Activated CD4-positive, alpha-beta T cell treated with anti-CD3 and anti-CD28 coated beads for 4 hours (primary cell): ENCODE data around the gene DDX25.
"Not testable (repeated sequence)": the region's sequence is repeated elsewhere in the genome, so short reads cannot be mapped to it uniquely, and the experiment has no call there.

Experiments
- DNase-seq, 2 donors: peaks; one replicate each; pipeline ENCODE4 v3.0.0-alpha.2; 2020

The DDX25 gene

DNA sequence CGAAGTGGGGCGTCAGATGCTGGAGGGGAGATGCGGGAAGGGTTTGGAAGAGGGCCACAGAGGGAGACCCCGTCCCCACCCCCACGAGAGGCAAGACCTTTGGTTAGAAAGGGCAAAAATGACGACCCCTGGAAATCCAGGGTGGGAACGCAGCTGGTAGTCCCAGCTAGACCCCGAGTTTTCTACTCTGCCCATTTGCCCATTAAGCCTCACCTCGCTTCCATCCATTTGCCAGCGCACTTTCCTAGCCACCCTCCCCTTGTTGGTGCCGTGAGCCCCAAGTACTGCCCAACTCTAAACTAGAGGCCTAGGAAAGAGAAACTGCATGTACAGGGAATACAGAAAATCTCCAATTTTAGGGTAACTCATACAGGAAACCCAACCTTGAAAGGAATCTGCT lies 370 bp downstream of the DDX25 start:
- no peak for DNase-seq

GRCh38 chr11:125910226-125910849 lies 6.0 kb downstream of the DDX25 start:
- no peak for DNase-seq

DNA sequence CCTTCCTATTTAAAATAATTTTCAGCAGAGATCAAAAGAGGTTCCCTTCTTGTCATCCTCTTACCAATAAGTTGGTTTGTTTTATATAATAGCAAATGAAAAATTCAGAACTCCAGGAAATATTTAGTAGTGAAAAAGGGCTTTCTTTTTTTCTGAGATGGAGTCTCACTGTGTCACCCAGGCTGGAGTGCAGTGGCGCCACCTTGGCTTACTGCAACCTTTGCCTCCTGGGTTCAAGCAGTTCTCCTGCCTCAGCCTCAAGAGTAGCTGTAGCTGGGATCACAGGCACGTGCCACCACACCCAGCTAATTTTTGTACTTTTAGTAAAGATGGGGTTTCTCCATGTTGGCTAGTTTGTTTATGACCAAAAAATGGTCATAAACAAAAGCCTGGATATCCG lies 10.3 kb downstream of the DDX25 start:
- not testable (repeated sequence) for DNase-seq

- DNase-seq, result no peak
Observed at GRCh38 chr11:125916683-125917347, 12.5 kb downstream of the DDX25 start.

DNA sequence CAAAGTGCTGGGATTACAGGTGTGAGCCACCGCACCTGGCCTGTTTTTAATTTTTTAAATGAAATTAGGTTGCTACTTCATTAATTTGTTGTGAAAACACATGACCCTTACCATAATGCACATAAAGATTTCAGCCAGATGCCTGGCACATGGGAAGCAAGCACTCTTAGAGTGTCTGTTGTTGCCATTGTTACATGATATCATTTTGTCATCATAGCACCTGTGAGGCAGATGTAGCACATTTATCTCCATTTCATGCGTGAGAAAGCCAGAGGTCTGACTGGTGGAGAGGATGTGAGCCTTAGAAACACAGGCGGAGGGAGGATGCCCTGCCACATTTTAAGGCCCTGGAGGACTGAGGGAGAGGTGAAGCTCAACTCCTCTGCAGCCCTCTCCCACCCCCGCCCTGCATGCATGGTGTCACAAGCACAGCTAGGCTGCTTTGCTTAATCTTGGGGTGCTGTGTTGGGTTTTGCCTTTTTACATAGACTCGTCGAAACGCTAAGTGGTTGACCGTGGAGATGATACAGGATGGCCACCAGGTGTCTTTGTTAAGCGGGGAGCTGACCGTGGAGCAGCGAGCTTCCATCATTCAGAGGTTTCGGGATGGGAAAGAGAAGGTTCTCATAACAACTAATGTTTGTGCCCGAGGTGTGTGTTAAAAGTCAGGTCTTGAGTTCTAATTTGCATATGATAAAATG lies 14.0 kb downstream of the DDX25 start:
- no peak for DNase-seq

GRCh38 chr11:125921042-125921441 lies 16.7 kb downstream of the DDX25 start:
- DNase-seq, result no peak

DNA sequence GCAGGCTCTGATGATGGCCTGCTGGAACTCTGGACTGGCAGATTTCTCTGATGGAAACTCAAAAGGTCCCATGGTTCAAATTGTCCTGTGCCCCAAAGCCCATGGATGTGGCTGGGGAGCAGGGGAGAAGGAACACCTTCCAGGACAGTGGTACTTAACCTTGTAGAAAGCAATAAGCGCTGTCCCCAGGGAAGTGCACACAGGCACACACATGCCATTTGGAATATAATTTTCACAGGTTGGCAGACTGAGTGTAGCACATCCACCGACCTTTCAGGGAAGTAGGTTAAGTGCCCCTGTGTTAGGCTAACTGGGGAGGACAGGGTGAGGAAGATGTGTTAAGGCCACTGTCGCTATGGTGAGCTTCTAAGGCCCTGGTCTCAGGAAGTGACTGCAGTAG lies 17.8 kb downstream of the DDX25 start:
- no peak for DNase-seq

DNA sequence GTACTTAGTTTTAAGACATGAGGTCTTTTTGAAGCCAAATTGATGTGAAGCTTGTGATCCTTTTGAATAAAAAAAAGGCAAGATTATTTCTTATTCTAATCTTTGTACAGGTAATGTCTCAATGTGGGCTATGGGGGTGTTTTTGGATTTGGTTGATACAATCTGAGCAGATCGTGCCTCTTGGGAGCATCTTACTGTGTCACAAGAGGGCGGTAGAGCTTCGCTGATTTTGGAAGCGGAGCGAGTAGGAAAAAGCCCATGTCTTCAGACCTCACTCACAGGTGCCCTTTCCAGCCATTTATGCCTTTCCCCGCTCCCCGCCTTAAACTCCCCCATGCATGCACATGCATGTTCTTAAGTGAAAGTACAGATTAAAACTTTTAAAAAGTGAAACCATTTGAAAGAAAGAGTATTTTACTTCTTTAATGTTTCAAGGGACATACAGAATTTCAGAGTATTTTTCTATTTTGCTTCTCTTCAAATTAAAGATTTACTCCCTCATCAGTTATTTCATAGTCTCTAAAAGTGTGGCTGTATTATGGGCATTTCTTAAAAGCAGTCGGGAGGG lies 18.8 kb downstream of the DDX25 start:
- DNase-seq, result peak; percentile 13 to 56

DNA sequence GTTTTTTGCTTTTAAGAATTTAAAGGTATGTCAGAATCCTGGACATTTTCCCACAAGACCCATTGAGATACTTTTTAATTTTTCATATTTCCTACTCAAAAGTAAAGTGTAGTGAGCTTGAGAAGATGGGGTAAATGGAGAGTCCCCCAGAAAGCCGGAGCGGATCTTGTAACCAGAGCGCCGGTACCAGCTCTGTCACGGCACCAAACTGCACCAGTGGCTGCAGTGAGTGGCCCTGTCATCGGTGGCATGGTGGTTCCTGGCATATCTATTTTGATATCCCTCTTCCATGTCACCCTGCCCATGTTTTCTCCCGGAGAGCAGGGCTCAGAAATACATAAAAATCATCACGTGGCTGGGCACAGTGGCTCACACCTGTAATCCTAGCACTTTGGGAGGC lies 19.3 kb downstream of the DDX25 start:
- no peak for DNase-seq

GRCh38 chr11:125924384-125925007 lies 20.2 kb downstream of the DDX25 start:
- DNase-seq, result no peak

GRCh38 chr11:125925247-125925740 lies 21.0 kb downstream of the DDX25 start:
- no peak for DNase-seq

DNA sequence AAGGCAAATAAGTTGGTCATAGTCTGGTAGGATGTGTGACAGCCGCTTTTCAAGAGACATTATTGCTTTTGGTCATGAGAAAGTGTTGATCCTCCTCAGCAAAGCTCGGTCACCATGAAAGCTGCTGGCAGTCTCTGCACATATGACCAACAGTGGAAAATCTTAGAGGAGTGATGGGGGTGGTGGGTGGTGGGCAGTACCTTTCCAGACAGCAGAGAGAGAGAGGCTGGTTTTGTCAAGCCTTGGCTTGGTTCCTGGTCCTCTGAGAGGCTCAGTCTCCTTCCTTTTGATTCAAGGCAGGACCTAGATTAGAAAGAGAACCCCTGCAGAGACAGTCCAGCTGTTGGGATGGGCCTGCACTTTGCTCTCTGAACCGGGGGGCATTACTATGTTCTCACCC lies 21.5 kb downstream of the DDX25 start:
- DNase-seq, result no peak

DNA sequence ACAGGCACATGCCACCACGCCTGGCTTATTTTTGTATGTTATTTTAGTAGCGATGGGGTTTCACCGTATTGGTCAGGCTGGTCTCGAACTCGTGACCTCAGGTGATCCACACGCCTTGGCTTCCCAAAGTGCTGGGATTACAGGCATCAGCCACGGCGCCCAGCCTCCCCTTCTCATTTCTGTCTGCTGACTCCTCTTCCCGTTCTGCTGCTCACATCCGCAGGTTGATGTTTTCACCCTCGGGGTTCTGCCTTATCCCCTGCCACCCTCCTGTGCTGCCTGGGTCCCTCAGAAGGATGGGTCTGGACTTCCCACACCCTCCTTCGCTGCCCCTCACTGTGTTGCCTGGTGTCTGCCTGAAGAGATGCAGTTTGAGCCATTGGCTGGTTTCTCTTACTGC lies 22.4 kb downstream of the DDX25 start:
- no peak for DNase-seq

DNA sequence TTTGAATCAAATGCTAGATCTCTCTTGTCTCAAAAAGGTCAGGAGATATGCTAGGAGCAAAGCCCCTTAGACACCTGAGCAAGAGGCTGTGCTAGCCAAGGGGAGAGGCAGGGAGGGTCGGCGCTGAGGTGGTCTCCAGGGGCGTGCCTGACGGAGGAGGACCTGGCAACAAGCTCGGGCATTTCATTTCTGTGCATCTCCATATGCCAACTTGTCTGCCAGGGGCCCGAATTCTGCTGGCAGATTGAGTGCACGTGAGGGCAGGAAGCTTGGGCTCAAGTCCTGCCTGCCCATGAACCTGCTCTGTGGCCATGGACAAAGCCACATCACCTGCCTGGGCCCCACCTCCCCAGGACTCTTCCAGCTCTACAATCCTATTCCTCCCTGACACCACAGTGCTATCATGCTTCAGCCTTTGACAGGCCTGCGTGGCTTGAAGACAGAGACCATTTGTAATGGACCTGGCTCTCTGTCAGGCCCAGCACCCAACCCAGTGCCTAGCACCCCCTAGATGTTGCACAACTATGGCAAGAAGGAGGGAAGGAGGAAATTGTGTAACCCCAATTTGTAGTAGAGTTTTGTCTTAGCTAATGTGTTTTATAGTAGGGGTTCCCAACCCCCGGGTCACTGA lies 25.3 kb downstream of the DDX25 start:
- DNase-seq, result no peak

- DNase-seq, result no peak
Observed at GRCh38 chr11:125930076-125930450, 25.8 kb downstream of the DDX25 start.

DNA sequence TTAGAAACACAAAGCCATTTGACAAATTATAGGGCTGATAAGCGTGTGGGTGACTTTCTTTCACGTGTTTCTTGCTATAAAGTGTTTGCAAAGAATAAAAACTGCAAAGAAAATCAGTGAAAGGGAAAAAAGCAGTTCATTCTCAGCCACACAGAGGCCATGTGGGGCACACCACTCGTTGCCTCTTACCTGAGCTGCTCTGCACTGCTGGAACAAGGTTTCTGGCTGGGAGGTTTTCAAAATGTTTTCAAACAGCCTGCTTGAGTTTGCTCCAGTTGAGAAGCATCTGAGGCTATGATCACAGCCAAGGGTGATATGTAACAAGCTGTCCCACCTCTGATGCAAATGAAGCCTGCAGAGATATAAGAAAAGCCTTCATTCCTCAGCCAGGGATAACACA lies 26.8 kb downstream of the DDX25 start:
- DNase-seq, result no peak

DNA sequence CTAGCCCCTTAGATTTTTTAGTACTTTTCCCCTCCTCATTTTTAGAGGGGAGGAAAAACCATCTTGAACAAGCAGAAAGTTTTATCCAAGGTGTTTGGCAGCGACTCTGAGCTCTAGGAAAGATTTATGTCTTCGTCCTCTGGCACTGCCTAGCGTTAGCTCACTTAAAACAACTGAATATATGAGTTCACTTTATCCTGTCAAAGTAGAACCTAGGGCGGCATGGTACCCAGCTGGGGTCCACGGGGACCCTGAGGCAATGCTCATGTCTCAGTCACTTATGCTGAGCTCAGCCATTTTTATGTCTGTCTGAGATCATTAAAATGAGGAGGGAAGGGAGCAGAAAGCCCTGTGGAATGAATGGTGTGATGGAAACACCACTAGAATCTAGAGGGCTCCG lies 27.4 kb downstream of the DDX25 start:
- DNase-seq, result no peak

- DNase-seq, result no peak
Observed at GRCh38 chr11:125932301-125932700, 28.0 kb downstream of the DDX25 start.

- DNase-seq, result no peak
Observed at GRCh38 chr11:125933030-125933813, 28.9 kb downstream of the DDX25 start.

DNA sequence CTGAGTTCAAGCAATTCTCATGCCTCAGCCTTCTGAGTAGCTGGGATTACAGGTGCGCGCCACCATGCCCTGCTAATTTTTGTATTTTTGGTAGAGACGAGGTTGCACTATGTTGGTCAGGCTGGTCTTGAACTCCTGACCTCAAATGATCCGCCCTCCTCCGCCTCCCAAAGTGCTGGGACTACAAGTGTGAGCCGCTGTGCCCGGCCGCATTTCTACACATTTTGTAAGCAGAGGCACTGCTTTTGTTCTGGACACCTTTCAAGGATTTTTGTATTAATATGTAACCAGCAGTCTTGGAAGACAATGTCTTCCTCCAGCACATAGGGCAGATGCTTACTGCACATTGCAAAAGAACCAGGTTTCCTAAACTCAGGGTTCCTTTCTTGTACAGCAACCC lies 30.2 kb downstream of the DDX25 start:
- no peak for DNase-seq

DNA sequence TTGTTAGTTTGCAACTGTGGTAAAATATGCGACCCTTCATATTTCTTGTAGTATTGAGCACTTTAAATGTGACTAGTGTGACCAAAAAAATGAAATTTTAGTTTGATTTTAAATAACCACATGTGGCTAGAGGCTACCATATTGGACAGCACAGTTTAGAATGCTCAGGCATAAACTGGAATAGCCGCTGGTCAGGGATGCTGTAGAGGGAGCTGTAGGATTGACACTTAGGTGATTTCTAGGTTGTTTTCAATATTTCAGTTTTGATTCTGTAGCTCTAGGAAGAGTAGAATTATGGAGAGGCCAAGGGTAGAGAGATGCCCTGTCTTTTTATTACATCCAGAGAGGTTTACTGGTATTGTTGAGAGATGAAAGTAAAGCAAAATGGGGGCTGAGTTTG lies 30.7 kb downstream of the DDX25 start:
- DNase-seq, result no peak

DNA sequence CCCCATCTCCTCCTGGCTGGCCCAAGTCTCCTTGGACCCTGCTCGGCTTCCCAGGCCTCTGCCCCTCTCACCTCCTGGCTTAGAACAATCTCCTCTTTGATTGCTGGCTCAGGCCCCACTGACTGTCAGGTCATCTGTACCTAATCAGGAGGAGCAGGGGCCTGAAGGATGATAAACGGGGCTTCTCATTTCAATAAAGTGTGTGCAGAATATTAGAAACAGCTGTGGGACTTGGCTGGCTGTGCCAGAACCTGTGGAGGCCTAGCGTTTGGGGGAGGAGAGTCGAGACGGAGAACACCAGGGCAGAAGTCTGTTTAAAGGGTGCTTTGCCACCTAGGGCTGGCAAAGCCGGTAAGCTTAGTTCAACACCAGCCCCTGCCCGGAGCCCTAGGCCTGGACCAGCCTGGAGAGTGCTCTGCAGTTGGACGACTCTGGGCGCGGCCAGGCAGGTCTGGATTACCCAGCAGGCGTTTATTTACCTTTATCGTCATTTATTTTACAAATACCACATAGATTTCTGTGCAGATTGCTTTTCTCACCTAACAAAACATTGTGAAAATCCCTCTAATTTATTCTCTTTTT lies 31.4 kb downstream of the DDX25 start:
- DNase-seq, result no peak
